NCI-H82 (cell line): ENCODE measurements around the gene LPP.

Experiments used
- DNase-seq: peaks from one replicate; lab custom pipeline; 2025; lab: John Stamatoyannopoulos, UW

The LPP gene

DNA sequence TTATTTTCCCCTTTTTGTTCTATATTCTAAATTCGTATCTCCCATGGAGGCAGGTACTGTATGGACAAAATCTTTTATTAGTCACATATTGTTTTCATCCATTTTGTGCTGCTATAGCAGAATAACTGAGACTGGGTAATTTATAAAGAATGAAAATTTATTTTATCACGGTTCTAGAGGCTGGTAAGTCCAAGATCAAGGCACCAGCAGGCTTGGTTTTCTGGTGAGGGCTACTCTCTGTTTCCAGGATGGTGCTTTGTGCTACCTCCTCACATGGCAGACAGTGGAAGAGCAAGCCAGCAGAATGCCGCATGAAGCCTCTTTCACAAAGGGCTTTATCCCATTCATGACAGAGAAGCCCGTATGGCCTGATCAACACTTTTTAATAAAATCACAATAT lies 595.9 kb downstream of the LPP start:
- DNase-seq = no peak

DNA sequence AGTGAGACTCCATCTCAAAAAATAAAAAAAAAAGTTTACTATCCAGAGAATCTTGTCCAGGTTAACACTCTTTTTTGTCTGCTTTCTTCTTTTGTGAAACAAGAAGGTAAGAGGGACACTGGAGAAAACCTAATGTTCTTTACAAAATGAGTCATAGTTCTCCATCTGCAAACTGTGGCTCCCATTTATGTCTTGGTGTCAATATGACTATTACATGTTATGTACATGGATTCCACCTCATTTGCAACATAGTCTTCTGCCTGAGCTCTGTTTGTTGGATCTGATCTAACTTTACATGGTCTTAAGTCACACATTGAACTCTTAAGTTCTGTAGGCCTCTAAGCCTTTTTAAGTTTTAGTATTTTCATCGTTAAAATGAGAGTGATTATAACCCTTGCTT lies 596.7 kb downstream of the LPP start:
- no peak for DNase-seq

DNA sequence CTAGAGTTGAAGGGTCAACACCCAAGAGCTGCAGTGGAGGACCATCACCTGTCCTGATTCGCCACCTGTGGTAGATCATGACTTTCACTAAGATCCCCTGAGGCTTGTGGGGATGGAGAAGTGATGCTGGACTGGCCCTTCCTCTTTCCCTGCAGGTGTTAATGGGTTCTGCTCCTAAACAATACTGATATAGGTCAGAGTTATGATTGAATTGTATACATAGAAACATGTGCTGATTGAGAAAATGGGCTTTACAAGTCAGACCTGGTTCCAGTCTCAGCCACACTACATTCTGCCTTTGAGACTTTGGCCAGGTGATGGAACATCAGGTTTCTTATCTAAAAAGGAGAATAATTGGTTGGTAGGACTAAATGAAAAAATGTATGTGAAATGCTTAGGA lies 598.9 kb downstream of the LPP start:
- no peak for DNase-seq

DNA sequence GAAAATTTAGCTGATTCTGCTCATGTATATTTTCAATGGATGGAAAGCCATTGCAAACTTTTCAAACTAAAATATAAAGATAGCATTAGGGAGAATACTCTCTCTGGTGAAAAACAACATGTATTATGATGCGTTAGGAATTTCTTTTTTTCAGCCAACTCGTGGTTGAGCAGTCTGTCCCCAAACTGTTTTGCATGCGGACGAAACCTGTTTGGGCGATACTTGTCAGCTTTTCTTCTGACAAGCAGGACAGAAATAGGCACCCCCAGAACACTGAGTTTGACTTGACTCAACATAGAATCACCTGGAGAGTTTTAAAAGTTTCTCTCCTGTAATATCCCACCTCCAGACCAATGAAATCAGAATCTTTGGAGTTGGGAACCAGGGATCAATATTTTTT lies 600.3 kb downstream of the LPP start:
- DNase-seq = no peak

DNA sequence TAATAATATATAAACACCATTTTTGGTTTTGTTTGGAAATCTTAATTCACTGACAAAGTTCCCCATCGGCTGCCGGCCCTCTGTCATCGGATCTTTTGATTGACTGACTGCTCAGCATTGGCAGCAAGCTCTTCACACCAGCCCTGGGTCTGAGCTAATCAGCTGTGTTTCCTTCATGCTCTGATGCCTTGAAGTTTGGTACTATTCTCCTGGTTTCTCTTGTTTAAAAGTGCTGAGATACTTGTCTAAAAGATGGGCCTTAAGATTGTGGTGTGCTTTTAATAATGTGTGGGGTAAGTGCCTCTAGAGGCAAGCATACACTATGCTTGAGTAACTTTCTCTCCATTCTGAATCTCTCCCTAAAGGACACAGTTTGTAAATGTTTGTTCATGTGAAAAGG lies 602.3 kb downstream of the LPP start:
- no peak for DNase-seq

DNA sequence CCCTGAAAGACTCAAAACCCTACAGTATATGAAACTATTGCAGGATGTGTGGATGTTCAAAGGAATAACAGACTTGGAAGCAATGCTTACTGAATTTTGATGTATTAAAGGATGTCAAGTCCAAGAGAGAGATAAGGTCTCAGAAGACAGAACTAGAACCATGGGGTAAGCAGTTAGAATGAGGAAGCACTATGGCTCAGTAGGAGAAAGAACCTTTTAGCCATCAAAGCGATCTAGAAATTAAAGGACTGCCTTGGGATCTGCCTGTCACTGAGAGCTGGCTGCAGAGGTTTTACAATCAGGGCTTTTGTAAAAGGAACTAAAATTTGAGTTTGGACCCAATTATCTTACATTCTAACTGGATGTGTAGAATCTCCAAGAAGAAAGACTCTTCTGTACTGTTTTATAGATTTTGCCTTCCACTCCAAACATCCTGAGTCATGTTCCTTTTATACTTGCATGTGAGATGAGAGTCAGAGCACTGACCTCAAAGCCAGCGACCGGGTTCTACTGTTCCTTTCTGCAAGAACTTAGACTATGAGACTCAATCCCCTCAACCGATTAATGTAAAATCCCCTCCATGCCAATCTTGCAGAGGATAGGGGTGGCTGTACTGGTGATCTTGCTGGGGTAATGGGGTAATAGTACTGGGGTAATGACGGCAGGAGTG lies 605.5 kb downstream of the LPP start:
- no peak for DNase-seq

DNA sequence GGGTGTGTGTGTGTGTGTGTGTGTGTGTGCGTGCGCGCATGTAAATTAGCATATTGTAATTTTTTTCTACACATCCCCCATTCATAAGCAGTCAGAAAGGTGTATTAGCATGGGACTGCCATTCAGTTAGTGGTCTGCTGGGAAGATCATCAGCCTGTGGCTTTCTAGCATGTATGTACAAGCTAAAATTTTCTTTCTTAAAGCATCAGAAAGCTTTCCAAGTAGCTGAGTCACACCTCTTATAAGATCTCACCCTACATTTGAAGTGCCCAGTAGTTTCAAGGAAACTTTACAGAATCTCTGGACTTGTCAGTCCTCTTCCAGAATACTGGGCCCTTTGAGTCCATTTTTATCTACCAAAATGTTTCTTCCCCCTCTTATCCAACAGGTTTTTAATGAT lies 606.5 kb downstream of the LPP start:
- DNase-seq = no peak

DNA sequence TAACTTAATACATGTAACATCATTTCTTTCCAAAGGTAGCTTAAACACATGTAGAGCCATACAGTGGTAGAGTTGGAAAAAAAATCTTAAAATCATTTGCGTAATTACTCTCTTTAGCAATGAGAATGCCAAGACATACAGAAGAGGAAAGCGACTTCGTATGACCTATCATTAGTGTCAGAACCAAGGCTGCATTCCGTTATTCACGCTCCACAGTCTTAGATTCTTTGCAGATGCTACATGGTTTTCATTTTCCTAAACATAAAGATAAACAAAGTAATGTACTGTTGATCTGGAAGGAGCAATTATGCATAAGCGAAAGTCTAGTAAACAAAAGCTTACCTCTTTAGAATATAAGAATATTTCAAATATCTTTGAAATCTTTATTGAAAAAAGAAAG lies 607.5 kb downstream of the LPP start:
- no peak for DNase-seq

DNA sequence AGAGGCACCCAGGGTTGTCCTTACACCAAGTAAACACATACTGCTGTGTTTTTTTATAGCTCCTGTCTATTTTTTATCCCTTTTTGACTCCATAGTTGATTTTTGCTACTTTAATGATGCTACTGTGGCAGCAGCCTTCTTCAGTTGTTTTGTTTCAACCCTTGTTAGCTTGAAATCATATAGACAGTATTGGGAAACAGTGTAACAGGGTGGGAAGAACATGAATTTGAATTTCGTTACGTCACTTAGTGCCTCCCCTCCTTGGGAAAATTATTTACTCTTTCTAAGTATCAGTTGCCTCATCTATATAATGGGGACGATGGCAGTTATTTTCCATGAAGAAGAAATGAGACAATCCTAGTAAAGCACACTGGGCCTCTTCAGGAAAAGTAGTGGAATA lies 608.0 kb downstream of the LPP start:
- DNase-seq = no peak

DNA sequence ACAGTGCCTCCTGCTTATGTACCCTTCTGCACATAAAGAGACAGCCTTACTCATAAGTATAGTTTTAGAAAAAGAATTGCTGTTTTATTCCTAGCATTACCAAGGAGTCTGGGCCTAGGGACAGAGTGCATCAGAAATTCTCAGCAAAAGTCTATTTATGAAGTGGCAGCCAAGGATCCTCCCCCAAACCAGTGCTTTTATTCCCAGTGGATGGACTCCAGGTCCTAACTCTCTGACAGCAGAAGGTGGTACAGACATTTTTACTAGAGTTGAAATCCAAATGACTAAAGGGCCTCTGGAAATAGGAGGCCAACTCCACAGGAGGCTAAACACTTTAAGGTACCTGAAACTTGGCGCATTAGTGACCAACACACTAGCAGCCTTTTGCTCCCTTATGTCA lies 610.7 kb downstream of the LPP start:
- no peak for DNase-seq

DNA sequence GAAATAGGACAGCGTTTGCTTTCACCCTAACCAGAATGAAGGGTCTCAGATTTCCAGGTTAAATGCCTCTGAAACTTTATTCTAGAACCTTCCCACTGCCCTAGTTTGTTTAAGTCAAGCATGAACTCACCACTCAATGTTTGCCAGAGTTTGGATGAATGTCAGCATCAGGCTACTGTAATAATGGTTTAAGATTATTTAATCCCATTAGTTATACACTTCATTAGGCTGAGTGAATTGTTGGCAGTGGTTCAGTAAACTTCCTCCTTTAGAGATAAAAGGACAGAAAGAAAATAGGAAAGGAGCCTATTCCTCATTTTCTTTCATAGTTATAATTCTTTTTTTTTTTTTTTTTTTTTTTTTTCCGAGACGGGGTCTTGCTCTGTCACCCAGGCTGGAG lies 615.9 kb downstream of the LPP start:
- peak; percentile 90 for DNase-seq

DNA sequence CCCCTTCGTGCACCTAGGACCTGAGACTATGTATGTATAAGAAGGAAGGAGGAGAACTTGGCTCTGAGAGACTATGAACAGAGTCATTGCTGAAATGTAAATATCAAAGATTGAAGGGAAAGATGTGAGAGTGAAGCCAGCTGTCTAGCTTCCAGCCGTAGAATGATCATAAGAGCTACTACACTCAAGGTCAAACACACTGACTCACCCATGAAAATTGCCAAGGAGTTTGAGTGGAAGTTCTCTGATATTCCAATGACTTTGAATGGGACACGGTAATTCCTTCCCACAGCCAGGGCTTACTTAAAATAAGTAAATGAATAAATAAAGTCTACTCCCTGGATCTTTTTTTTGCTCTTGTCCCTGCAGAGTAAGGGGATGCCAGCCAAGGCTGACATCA lies 618.9 kb downstream of the LPP start:
- no peak for DNase-seq

DNA sequence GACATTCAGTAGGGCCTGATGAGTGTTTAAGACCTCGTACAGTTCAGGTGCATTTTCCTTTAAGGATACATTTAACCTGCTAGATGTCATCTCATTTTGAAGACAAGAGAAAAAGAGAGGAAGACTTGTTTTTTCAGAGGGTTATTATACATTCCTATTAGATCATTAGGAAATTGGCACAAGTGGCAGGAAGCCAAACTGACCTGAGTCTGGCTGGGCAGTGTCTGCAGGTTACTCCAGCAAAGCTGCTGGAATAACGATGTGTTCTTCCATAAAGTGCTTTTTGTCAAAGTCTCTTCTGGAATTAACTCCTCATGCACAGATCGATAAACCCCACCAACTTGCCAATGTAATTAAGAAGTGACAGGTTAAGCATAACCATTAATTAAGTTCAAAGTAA lies 621.5 kb downstream of the LPP start:
- no peak for DNase-seq

DNA sequence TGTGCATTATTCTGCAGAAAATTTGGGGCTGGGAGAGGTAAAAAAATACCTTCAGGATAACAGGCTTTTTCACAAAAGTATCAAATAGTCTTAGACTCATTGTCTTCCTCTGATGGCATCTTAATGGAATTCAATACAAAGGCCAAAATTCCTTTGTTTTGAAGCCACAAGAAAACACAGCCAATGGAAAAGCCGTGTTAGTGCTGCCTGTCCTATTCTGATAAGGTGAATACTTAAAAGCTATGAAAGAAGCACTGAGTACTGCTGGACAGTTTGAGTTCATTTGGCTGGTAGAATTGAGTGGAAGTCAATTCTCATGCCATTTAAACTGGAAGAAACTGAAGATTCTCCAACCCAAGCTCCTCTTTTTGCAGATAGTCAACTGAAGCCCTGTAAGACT lies 622.5 kb downstream of the LPP start:
- DNase-seq = no peak

DNA sequence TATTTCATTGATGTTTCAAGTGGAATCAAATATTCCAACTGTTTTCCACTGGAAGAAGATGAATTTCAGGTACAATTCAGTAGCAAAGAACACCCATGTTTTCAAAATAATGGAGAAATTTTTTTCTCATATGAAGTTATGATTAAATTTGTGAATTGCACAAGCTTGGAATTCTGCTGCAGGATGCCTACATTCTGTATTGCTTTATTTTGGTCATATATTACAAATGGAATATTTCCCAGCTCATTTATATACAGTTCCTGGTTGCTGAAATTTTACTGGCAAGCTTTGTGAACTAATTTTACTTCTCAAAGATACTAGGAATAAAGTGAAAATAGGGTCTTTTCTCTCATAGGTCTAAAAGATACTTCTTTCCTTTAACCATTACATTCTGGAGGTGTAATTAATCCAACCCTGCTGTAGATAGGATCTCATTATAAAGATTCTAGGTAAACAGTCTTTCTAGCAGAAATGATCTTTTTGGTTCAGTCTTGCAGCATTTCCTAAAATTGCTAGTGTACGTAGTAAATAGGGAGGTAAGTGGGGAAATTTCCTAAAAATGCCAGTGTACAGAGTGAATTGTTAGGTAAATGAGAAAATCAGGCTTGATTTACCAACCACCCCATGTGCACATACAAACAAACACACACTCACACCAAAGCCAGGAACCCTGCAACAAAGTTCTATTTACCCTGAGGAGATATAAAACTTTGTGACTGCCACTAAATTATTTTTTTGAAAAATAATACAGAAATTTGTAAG lies 624.3 kb downstream of the LPP start:
- no peak for DNase-seq

DNA sequence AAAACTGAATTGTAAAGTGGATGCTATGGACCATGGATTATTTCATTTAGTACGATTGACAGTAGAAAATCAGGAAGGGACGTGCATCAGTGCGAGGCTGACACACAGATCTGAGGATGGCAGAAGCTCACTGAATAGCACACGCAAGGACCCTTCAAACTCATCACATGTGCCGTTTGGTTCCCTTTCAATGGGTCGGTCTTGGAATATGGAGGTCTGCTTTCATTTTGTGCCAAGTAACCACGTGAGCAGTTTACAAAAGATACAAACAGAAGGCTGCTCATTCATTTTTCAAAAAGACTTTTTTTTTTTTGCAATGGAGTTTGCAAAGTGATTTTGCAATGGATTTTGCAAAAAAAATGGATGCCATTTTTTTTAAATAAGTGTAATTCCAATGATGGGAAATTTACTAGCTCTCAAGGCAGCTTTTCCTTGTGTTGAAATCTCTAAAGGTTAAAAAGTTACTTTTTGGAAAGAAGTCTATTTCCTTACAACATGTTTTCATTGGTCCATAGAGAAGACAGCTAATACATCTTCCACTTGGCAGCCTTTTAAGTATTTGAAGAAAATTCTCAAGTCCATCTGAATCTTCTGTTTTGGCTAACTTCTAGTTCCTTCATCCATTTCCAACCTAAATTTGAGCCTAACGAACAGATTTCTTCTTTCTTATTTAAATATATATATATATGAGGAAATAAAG lies 625.5 kb downstream of the LPP start:
- no peak for DNase-seq

DNA sequence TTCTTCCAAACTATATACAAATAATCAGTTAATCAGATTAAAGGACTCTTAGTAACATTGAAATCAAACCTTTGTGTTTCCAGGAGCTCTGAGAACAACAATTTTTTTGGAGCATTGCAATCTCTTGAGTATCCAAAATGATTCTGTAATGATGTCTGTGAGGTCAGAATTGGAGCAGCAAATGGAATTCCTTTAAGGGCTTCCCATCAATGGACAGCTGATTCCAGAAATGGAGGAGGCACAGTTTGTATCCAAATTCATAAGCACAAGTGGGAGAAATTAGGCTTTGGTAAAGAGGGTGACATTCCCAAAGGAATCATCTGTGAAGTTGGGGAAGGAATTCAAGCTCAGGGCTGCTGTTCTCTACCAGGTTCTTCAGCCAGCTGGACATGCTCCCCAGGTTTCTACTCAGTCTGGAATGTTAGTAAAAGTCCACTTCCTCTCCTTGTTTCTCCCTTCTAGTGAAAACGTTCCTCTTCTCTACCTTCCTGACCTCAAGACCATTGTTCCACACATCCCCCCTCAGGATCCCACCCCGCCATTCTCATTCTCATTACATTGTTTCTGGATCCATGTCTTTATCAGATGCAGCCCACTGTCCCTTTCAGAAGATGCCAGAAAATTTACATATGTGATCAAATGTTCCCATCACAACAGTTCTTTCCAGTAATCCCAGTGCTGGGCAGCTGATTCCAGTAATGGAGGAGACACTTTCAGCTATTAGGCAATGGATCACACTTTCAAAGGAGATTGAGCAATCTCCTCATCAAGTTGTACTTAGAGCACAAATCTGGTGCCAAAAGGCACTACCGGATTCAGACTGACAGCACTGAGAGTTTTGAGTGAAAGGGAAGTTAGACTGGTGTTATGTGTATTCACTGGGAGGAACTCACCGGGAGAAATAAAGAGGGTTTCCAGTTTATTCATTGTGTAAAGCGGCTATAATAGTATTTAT lies 626.5 kb downstream of the LPP start:
- DNase-seq = no peak

DNA sequence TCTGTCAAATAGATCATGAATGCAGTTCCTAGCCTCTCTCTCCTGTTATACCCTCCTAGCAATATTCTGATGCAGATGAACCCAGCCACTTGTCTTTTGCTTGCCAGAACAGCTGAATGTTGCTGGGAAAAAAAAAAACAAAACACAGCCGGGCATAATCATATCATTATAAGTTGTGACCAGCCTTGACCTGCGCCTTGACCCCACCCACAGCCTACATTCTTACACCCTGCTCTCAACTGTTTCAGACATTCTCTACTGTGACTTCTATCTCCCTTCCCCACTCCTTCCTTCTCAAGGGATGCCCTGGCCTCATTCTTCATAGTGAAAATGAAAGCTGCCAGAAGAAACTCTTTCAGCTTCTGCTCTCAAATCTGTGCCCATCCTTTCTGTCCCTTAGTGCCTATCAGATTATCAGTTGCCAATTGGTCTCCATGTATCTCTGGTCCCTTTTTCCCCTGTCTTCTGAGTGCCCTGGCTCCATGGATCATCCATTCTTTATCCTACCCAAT lies 628.7 kb downstream of the LPP start:
- DNase-seq = no peak

DNA sequence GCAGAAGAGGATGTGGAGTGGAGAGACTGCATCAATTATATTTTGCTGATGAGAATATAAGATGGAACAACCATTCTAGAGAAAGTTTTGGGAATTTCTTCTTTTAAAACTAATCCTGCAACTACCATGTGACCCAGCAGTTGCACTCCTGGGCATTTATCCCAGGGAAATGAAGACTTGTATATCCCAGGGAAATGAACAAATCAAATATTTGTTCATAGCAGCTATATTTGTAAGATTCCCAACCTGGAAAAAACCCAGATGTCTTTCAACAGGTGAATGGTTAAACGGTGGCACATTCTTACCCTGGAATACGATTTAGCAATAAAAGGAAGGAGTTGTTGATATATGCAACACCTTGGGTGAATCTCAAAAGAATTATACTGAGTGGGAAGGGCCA lies 632.5 kb downstream of the LPP start:
- no peak for DNase-seq

DNA sequence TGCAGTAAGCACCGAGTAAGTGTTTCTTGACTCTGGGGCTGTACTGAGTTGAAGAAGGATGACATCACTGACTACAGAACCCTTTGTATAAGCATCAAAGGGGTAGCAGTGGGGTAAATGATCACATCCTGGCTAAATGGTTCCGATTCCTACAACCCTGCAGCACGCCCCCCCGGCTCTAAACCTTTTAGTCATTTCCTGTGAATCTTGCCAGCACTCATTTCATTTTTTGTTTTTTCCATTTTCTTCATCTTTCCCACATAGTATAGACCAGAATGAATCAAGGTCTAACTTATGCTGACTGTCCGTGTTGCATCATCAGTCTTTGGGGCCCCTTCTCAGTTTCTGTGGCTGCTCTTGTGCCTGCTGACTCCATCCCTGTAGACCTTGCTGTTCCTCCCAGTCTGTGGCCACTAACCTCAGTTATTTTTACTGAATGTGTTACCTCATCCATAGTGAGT lies 634.7 kb downstream of the LPP start:
- no peak for DNase-seq

DNA sequence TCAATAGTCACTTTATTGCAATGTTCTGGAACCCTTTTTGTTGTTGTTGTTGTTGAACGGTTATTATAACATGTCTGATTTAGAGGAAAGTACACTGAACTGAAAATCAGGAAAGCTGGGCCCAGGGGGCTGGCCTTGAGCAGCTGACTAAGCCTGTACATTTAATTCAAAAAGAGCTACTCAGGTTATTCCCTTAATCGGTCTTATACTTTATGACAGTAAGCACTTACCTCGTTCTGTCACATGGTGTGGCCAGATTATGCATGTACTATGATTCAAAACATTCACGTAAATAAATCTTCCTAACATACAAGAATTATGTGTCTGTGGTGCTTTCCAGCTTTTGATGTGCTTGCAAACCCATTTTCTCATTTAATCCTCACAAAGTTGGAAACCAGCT lies 635.3 kb downstream of the LPP start:
- no peak for DNase-seq

DNA sequence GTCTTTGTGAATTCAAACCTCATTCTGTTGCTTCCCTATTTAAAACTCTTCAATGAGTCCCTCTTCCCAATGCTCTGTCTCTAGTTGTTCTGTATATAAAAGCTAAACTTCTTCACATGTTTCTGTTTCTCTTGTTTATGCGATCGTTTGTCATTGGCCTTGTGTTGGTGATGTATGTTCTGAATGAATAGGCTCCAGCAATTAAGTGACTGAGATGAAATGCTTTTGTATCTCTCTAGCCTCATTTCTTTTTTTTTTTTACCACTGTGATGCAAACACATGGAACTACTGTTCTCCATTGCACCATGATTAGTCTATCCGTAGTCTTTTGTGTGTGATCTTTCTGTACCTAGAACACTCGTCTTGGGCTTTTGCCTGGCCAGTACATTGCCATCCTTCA lies 637.4 kb downstream of the LPP start:
- DNase-seq = no peak
